Activated naive CD4-positive, alpha-beta T cell (primary cell): ENCODE data around the gene DLL4.
A peak's percentile ranks its signal among the peaks of the same experiment; 100 is the strongest.

Experiments used
- DNase-seq, 4 experiments: peaks; one replicate each; lab custom pipeline; 2025; lab: John Stamatoyannopoulos, UW

DLL4 gene

GRCh38 chr15:40906091-40906990, 22.8 kb upstream of the DLL4 start:
- DNase-seq, result peak; percentile 28 to 75 (median 57)

GRCh38 chr15:40906991-40907802, 21.9 kb upstream of the DLL4 start:
- peak in 2 of 4 experiments; percentile 30 to 55 for DNase-seq

GRCh38 chr15:40908095-40908494, 21.0 kb upstream of the DLL4 start:
- no peak for DNase-seq

- no peak for DNase-seq
Measured at GRCh38 chr15:40909662-40910630, 19.2 kb upstream of the DLL4 start.

GRCh38 chr15:40911141-40911540, 18.0 kb upstream of the DLL4 start:
- no peak for DNase-seq

GRCh38 chr15:40911693-40912092, 17.4 kb upstream of the DLL4 start:
- DNase-seq, result no peak

- no peak for DNase-seq
Measured at GRCh38 chr15:40912478-40912877, 16.7 kb upstream of the DLL4 start.

GRCh38 chr15:40914013-40914412, 15.1 kb upstream of the DLL4 start:
- no peak for DNase-seq

GRCh38 chr15:40914486-40914885, 14.7 kb upstream of the DLL4 start:
- no peak for DNase-seq

- DNase-seq, result no peak
Measured at GRCh38 chr15:40915116-40915661, 14.0 kb upstream of the DLL4 start.

GRCh38 chr15:40915679-40916078, 13.5 kb upstream of the DLL4 start:
- no peak for DNase-seq

GRCh38 chr15:40917585-40917984, 11.6 kb upstream of the DLL4 start:
- DNase-seq, result no peak

- DNase-seq, result no peak
Measured at GRCh38 chr15:40918146-40918798, 10.9 kb upstream of the DLL4 start.

- DNase-seq, result no peak
Measured at GRCh38 chr15:40918799-40919392, 10.2 kb upstream of the DLL4 start.

GRCh38 chr15:40921949-40922607, 7.1 kb upstream of the DLL4 start:
- DNase-seq, result no peak

GRCh38 chr15:40922608-40923005, 6.5 kb upstream of the DLL4 start:
- DNase-seq, result no peak

GRCh38 chr15:40923551-40923950, 5.6 kb upstream of the DLL4 start:
- DNase-seq, result no peak

- DNase-seq, result no peak
Measured at GRCh38 chr15:40925495-40925862, 3.7 kb upstream of the DLL4 start.

- DNase-seq, result peak in 1 of 4 experiments; percentile 18
Measured at GRCh38 chr15:40925863-40926658, 3.1 kb upstream of the DLL4 start.
